AG04449 (cell line): Measurements from ENCODE around the gene ALX4.

Experiments used
- CTCF ChIA-PET: fragments of 350-600 bp; formaldehyde crosslinking; extraction: SDS; loops from one replicate; lab custom pipeline; 2021; ENCODE audit warnings: antibody characterized with exemption; lab: Yijun Ruan, JAX
- POLR2A ChIA-PET: fragments of 400-600, 350-600 bp; formaldehyde crosslinking; extraction: SDS; loops from one replicate; lab custom pipeline; 2020; ENCODE audit warnings: antibody characterized with exemption, inconsistent platforms; lab: Yijun Ruan, JAX
- DNase-seq: peaks from one replicate; pipeline ENCODE4 v3.0.0-alpha.2; 2010; ENCODE audit warnings: low read depth, low spot score
- H3K4me3 ChIP-seq: 2 replicates; pipeline ENCODE4 v1.5.1; 2011; ENCODE audit warnings: low read depth, mild to moderate bottlenecking, control low read depth, low read length
- TF ChIP-seq, protein P1 (sequence below): IDR thresholded peaks from one replicate; pipeline ENCODE4 v1.5.1; 2011; ENCODE audit warnings: mild to moderate bottlenecking, moderate library complexity, low read length, control low read depth, inconsistent platforms; ENCODE audit not compliant: insufficient read depth; ENCODE audit errors: missing control alignments

ALX4 gene

DNA sequence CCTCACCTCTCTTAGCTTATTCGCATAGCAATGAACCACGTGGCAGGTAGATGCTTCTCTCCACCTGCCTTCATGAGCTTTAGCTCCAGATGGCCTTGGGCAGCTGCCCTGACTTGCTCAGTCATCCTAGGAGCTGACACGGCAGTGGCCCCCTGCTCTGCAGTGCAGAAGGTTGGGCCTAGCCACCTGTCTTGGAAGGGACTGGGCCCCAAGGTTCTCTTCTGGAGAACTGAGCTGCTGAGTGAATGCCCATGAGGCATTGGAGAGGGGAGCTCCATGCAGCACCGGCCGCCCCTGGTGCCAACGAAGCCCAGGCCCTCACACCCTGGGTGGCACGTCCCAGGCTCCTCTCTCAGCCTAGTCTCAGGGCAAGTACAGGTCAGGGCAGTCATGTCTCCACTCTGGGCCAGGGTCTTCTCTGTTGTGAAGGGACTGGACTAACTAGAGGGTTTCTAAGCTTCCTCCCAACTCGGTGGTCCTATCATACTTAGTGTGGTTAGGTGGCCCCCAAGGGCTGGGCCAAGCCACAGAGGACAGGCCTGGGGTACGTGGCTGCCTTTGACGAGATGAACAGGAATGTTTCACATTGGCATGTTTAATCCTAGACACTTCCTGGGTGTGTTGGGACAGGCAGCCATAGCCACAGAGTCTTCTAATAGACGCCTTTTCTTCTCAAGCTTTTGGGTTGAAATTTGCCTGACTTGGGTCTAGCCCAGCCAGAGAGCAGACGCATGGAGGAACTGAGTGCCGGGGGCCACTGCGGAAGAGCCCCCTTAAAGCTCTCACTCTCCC is 47.9 kb downstream of the ALX4 start:
- TF ChIP-seq, protein P1, sequence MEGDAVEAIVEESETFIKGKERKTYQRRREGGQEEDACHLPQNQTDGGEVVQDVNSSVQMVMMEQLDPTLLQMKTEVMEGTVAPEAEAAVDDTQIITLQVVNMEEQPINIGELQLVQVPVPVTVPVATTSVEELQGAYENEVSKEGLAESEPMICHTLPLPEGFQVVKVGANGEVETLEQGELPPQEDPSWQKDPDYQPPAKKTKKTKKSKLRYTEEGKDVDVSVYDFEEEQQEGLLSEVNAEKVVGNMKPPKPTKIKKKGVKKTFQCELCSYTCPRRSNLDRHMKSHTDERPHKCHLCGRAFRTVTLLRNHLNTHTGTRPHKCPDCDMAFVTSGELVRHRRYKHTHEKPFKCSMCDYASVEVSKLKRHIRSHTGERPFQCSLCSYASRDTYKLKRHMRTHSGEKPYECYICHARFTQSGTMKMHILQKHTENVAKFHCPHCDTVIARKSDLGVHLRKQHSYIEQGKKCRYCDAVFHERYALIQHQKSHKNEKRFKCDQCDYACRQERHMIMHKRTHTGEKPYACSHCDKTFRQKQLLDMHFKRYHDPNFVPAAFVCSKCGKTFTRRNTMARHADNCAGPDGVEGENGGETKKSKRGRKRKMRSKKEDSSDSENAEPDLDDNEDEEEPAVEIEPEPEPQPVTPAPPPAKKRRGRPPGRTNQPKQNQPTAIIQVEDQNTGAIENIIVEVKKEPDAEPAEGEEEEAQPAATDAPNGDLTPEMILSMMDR: no peak
- ChIA-PET CTCF (interaction anchor here (1.0 to 1.5 kb wide), 5 partner anchors 13 to 168 kb away, joined by 3 to 4 read pairs (median 4); no protein-coding TSS in a partner anchor), POLR2A (interaction anchor here (1.3 kb wide), 1 partner anchor 9 kb away, joined by 3 read pairs; no protein-coding TSS in a partner anchor)
- no peak for DNase-seq
- H3K4me3 ChIP-seq: no peak overlapping the region

DNA sequence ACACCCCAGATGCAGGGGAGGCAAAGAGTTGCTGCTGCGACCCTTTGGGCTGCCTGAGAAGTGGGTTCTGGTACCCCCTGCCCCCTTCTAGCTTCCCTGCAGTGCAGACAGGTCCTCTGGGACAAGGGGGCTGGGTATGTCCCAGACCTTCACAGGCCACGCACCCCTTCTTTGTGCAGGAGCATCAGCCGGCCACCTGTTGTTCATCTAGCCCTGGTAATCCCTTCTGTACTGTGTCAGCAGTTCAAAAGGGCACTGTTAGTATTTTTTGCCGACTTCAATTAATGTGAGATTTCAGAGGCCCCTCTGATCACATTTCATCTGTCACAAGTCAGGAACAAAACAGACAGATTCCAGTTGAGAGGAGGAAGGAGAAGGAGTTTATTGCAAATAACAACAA is 49.9 kb downstream of the ALX4 start:
- TF ChIP-seq, protein P1: no peak
- DNase-seq: no peak
- H3K4me3 ChIP-seq: no peak overlapping the region
- POLR2A ChIA-PET: no interaction called here
- CTCF ChIA-PET: interaction anchor here (1.3 to 3.2 kb wide), 2 partner anchors 13 to 128 kb away, joined by 3 to 13 read pairs; no protein-coding TSS in a partner anchor

DNA sequence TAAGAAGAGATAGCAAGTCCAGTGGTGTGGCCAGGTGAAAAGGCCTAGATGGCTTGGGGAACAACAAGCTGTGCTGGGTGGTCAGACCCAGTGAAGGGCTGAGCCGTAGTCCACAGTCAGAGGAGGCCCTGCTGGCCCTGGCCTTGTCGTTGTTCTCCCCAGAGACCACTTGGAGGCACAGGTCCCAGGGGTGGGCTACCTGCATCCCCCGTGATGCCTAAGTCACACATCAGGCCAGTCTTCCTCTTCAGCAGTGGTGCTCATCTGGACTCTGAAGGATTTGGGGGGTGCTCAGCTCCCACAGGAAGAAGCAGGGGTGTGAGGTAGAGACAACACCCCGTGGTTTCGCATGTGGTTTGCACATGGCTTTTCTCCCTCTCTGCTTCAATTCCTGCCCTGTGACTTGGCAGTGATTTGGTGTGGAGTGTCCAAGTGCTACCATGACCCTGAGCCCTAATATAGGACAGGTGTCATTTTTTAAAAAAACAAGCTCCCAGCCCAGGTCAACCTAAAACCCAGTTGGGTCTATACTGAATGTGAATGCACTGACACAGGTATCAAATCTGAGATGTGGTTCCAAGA is 51.0 kb downstream of the ALX4 start:
- no peak overlapping the region for H3K4me3 ChIP-seq
- ChIA-PET CTCF (interaction anchor here (0.7 to 3.2 kb wide), 3 partner anchors 11 to 27 kb away, joined by 3 to 13 read pairs (median 3); no protein-coding TSS in a partner anchor), POLR2A (interaction anchor here (1.3 kb wide), 1 partner anchor 10 kb away, joined by 4 read pairs; no protein-coding TSS in a partner anchor)
- TF ChIP-seq, protein P1: no peak
- DNase-seq: no peak

DNA sequence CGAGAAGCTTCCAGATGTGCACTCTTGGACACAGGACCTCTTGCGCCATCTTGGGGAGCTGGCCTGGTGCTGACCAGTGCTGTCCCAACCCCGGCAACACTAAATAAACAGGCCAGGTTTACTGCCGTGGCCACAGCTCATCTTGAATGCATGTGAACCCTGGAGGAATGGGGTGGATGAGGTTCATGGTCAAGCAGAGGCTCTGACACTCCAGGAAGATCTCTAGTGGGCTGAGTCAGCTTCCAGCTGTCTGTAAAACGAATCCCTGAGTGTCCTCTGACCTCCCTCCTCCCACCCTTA is 51.8 kb downstream of the ALX4 start:
- TF ChIP-seq, protein P1: no peak
- POLR2A ChIA-PET: no interaction called here
- no peak for DNase-seq

DNA sequence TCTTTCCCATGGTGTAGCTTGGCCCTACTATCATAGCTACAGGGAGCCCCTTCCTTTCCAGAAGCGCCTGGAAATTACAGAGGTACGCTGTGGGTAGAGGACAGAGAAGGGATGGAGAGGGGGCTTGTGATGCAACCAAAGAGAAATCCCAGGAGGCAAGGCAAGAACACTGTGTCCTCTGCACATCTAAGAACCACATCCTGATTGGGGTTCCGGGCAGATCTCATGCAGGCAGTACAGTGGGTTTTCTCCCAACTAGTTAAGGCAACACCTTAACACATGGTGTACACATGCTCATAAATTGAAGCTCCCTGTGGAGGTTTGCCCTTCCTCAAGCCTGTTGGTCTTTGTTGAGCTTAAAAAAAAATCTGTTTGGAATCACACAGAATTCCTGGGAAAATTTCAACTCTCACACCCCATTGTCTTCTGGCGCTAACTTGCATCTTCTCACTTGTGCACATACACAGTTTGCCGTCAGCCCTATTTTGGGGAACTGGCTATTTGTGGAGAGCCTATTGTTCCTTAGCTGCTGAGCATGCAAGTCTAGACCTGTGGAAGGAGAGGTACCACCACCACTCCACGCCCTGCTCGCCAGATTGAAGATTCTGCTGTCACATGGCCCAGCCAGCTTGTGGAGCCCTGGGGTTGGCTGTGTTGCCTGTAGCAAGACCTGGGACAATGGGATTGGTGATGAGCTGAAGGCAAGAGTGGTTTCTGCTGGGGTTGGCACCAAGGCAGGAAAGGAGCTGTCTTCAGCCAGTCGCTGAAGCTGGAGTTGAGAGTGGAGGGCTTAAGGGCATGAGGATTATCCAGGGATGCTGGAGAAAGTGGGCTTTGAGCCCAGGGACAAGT is 52.4 kb downstream of the ALX4 start:
- ChIA-PET CTCF (interaction anchor here (0.7 to 3.2 kb wide), 3 partner anchors 10 to 28 kb away, joined by 3 to 13 read pairs (median 9); no protein-coding TSS in a partner anchor), POLR2A (no interaction called here)
- no peak for DNase-seq
- H3K4me3 ChIP-seq: no peak overlapping the region
- TF ChIP-seq, protein P1: no peak

More for the DNA sequence above, 51.8 kb downstream of the ALX4 start:
- H3K4me3 ChIP-seq: no peak overlapping the region
- CTCF ChIA-PET: interaction anchor here (0.7 to 3.2 kb wide), 3 partner anchors 11 to 27 kb away, joined by 3 to 13 read pairs (median 9); no protein-coding TSS in a partner anchor
